Liver (tissue), 9 donors: Measurements from ENCODE around the gene LRRC46. TPM values are rescaled to one million over a fixed set of nuclear protein-coding genes. Genes with fewer than 3 reads are reported as not detected.

Source experiments
- DNase-seq: peaks from one replicate; pipeline ENCODE4 v3.0.0-alpha.2; 2017; ENCODE audit warnings: low spot score
- H3K27ac ChIP-seq, 2 donors: one replicate each; pipeline ENCODE4 v1.7.0; 2013; ENCODE audit warnings: inconsistent platforms in 2 of 2, low read length in 2 of 2, control low read depth in 1 of 2, low read depth in 1 of 2, mild to moderate bottlenecking in 1 of 2
- H3K27me3 ChIP-seq, 4 donors: one replicate each; pipeline versions ENCODE4 v1.6.1 to v1.7.0; 2013; ENCODE audit warnings: low read length in 3 of 4, inconsistent platforms in 1 of 4, mild to moderate bottlenecking in 1 of 4, moderate library complexity in 1 of 4; ENCODE audit not compliant: control insufficient read depth in 4 of 4, insufficient read depth in 4 of 4
- H3K36me3 ChIP-seq, 4 donors: one replicate each; pipeline versions ENCODE4 v1.6.1 to v1.7.0; 2013; ENCODE audit warnings: low read length in 3 of 4, mild to moderate bottlenecking in 3 of 4, low read depth in 1 of 4, moderate library complexity in 1 of 4; ENCODE audit not compliant: control insufficient read depth in 4 of 4, insufficient read depth in 3 of 4
- H3K4me1 ChIP-seq, 4 donors: one replicate each; pipeline versions ENCODE4 v1.6.1 to v1.7.0; 2013; ENCODE audit warnings: low read length in 3 of 4, mild to moderate bottlenecking in 3 of 4, moderate library complexity in 1 of 4; ENCODE audit not compliant: control insufficient read depth in 4 of 4, insufficient read depth in 4 of 4
- H3K4me3 ChIP-seq, 3 donors: one replicate each; pipeline versions ENCODE4 v1.6.1 to v1.7.0; 2013; ENCODE audit warnings: low read length in 3 of 3, control low read depth in 1 of 3, low read depth in 1 of 3, mild to moderate bottlenecking in 1 of 3
- H3K9ac ChIP-seq, 2 donors: one replicate each; pipeline ENCODE4 v1.7.0; 2013; ENCODE audit warnings: low read length in 2 of 2, mild to moderate bottlenecking in 2 of 2, moderate library complexity in 2 of 2, control low read depth in 1 of 2, low read depth in 1 of 2
- H3K9me3 ChIP-seq, 4 donors: one replicate each; pipeline versions ENCODE4 v1.6.1 to v1.7.0; 2013; ENCODE audit warnings: low read length in 3 of 4; ENCODE audit not compliant: control insufficient read depth in 4 of 4
- ATF3 ChIP-seq: IDR thresholded peaks from 2 replicates; pipeline ENCODE4 v1.6.1; 2016; ENCODE audit warnings: antibody characterized with exemption
- CTCF ChIP-seq: fragments of 150-350 bp; IDR thresholded peaks from 2 replicates; pipeline ENCODE4 v1.5.1; 2017; ENCODE audit warnings: improper control_type of control experiment, low read depth, low read length; ENCODE audit not compliant: missing input control
- EGR1 ChIP-seq, 2 donors: IDR thresholded peaks; 2 replicates each; pipeline ENCODE4 v1.6.1; 2016 to 2018; ENCODE audit warnings: antibody characterized with exemption in 2 of 2, low read depth in 2 of 2
- FOXA1 ChIP-seq: IDR thresholded peaks from 2 replicates; pipeline ENCODE4 v1.6.1; 2016; ENCODE audit warnings: antibody characterized with exemption
- FOXA2 ChIP-seq: IDR thresholded peaks from 2 replicates; pipeline ENCODE4 v1.6.1; 2016; ENCODE audit warnings: antibody characterized with exemption
- HNF4A ChIP-seq, 2 donors: conservative IDR thresholded peaks; 2 replicates each; pipeline ENCODE4 v1.6.1; 2016; ENCODE audit warnings: antibody characterized with exemption in 2 of 2, mild to moderate bottlenecking in 2 of 2
- HNF4G ChIP-seq: IDR thresholded peaks from 2 replicates; pipeline ENCODE4 v1.6.1; 2016; ENCODE audit warnings: antibody characterized with exemption
- JUND ChIP-seq, 2 donors: IDR thresholded peaks; 2 replicates each; pipeline ENCODE4 v1.6.1; 2016; ENCODE audit warnings: antibody characterized with exemption in 2 of 2
- MAX ChIP-seq: IDR thresholded peaks from 2 replicates; pipeline ENCODE4 v1.6.1; 2016; ENCODE audit warnings: antibody characterized with exemption
- NR2F2 ChIP-seq: IDR thresholded peaks from 2 replicates; pipeline ENCODE4 v1.6.1; 2016; ENCODE audit warnings: antibody characterized with exemption
- RAD21 ChIP-seq, 2 donors: IDR thresholded peaks; 2 replicates each; pipeline ENCODE4 v1.6.1; 2016; ENCODE audit warnings: antibody characterized with exemption in 2 of 2, mild to moderate bottlenecking in 2 of 2
- REST ChIP-seq: IDR thresholded peaks from 2 replicates; pipeline ENCODE4 v1.6.1; 2016; ENCODE audit warnings: antibody characterized with exemption, mild to moderate bottlenecking
- TAF1 ChIP-seq: conservative IDR thresholded peaks from 2 replicates; pipeline ENCODE4 v1.6.1; 2016; ENCODE audit warnings: antibody characterized with exemption, mild to moderate bottlenecking
- ZBTB33 ChIP-seq: IDR thresholded peaks from 2 replicates; pipeline ENCODE4 v1.6.1; 2016; ENCODE audit warnings: antibody characterized with exemption
- WGBS: extraction: QIAGEN DNeasy Blood & Tissue Kit; methylation state at CpG from one replicate; pipeline ENCODE4 v1.1.7; 2013; 5-methylcytosine and 5-hydroxymethylcytosine counted together
- polyA plus RNA-seq, 2 donors: library from polyadenylated mRNA; stranded (reverse) in 1 of 2; unstranded in 1 of 2; fragments of 200-250 nt in 1 of 2; fragments of >200 nt in 1 of 2; fragmentation: Nextera tagmentation in 1 of 2; extraction: Ambion mirVana in 1 of 2; gene quantifications; one replicate each; pipeline versions ENCODE4 v1.2.1 to v1.2.3, GENCODE V29; 2013 to 2015
- total RNA-seq, 2 donors: library from RNA; depleted of rRNA; stranded (reverse); fragments of >200 nt; gene quantifications; one replicate each; pipeline ENCODE4 v1.2.3, GENCODE V29; 2014
- donor health status: healthy.
- donor health status: healthy.
- donor health status: healthy.
- donor health status: healthy.
- donor health status: healthy.

Gene LRRC46
- total and polyA plus RNA-seq, 4 donors, result under 0.01 to 0.43 (median 0.32) TPM

- TF ChIP-seq FOXA1 (no peak), EGR1 (IDR thresholded peaks at IDR 0.05; ENCODE audit: low read depth in 2 of 2) (no peak), ATF3 (no peak), CTCF (no peak), RAD21 (IDR thresholded peaks at IDR 0.05) (no peak), JUND (IDR thresholded peaks at IDR 0.05) (no peak), REST (no peak)
- H3K4me3 ChIP-seq, result no peak overlapping the region
- no peak overlapping the region for H3K9ac ChIP-seq
- H3K4me1 ChIP-seq, result peaks cover 3 to 13% (median 10%) of the 10 kb centered on the region in 4 donors
- H3K27me3 ChIP-seq, result peaks cover 0 to 23% (median 12%) of the 10 kb centered on the region in 4 donors
- no peaks in the 10 kb centered on the region for H3K36me3 ChIP-seq
- H3K27ac ChIP-seq, result no peak overlapping the region
- DNase-seq, result no peak
- 37% methylated on average over 32 of the region's 32 CpGs for WGBS
- no peaks in the 10 kb centered on the region for H3K9me3 ChIP-seq
These were observed 20.9 kb downstream of the LRRC46 start for GRCh38 chr17:47852113-47852949.

GRCh38 chr17:47853616-47854015, 22.1 kb downstream of the LRRC46 start:
- DNase-seq, result no peak
- H3K4me3 ChIP-seq, result no peak overlapping the region
- peaks cover 3 to 9% (median 5%) of the 10 kb centered on the region in 4 donors for H3K4me1 ChIP-seq
- TF ChIP-seq CTCF, result no peak
- no peak for TF ChIP-seq FOXA2
- TF ChIP-seq NR2F2, result no peak
- no peak for TF ChIP-seq HNF4A (conservative IDR thresholded peaks at IDR 0.05)
- no peak for TF ChIP-seq ZBTB33
- TF ChIP-seq TAF1, result no peak
- no peak for TF ChIP-seq MAX
- TF ChIP-seq HNF4G, result no peak
- TF ChIP-seq FOXA1, result no peak
- TF ChIP-seq RAD21 (IDR thresholded peaks at IDR 0.05), result no peak
- H3K9me3 ChIP-seq, result no peaks in the 10 kb centered on the region
- WGBS, result 35% methylated on average over 5 of the region's 5 CpGs
- no peaks in the 10 kb centered on the region for H3K36me3 ChIP-seq
- peaks cover 0 to 20% (median 10%) of the 10 kb centered on the region in 4 donors for H3K27me3 ChIP-seq
- H3K9ac ChIP-seq, result no peak overlapping the region
- H3K27ac ChIP-seq, result no peak overlapping the region
